Mucosa of descending colon (tissue), 3 donors: ENCODE data around the gene GLMN. TPM values are rescaled to one million over a fixed set of nuclear protein-coding genes. Genes with fewer than 3 reads are reported as not detected.
A peak's percentile ranks its signal among the peaks of the same experiment; 100 is the strongest.
"Not testable (repeated sequence)": the region's sequence is repeated elsewhere in the genome, so short reads cannot be mapped to it uniquely, and the experiment has no call there.

Experiments used
- ATAC-seq: fragments of 200-7000 bp; cut with Tn5 transposase; one replicate; pipeline ENCODE4 v1.9.1; 2020; ENCODE audit warnings: mild to moderate bottlenecking, moderate library complexity
- DNase-seq, 3 donors: peaks; one replicate each; pipeline ENCODE4 v3.0.0-alpha.2; 2020
- H3K36me3 ChIP-seq: fragments of 200-600 bp; one replicate; pipeline ENCODE4 v1.8.0; 2021; ENCODE audit warnings: low read depth, mild to moderate bottlenecking
- H3K4me1 ChIP-seq: fragments of 200-600 bp; one replicate; pipeline ENCODE4 v1.8.0; 2021; ENCODE audit warnings: low read depth, mild to moderate bottlenecking
- H3K4me3 ChIP-seq: fragments of 200-600 bp; one replicate; pipeline ENCODE4 v1.8.0; 2021; ENCODE audit warnings: mild to moderate bottlenecking
- H3K9me3 ChIP-seq: fragments of 200-600 bp; one replicate; pipeline ENCODE4 v1.8.0; 2021; ENCODE audit warnings: mild to moderate bottlenecking
- CTCF ChIP-seq: fragments of 200-600 bp; IDR thresholded peaks from one replicate; pipeline ENCODE4 v1.8.0; 2022; ENCODE audit warnings: antibody characterized with exemption, mild to moderate bottlenecking
- intact Hi-C, 2 donors: fragments of 100-400 bp; cut with DNase I in 1 of 2; cut with micrococcal nuclease in 1 of 2; formaldehyde crosslinking; loops; one replicate each; pipeline versions ENCODE4 v1.11.0 to v1.11.1; 2022; cut with DNase I, micrococcal nuclease
- total RNA-seq, 3 donors: library from RNA; stranded (reverse); fragmentation: NEBNext Ultra II Directional in 2 of 3; extraction: Animal tissue kit (Norgen Biotek cat#: 25700) in 2 of 3; gene quantifications; one replicate each; pipeline versions ENCODE4 v1.2.1 to v1.2.4, GENCODE V29; 2021 to 2023
- donor health status: DM: no; HTN: no; CAD: no; lungs with moderate emphysema.
- donor health status: DM: no; HTN: no; CAD: no.
- donor health status: DM: no; HTN: yes; CAD: no.

Gene GLMN
- total RNA-seq, 3 donors from 2014 or later: 5.9 to 7.1 (median 6.8) TPM

DNA sequence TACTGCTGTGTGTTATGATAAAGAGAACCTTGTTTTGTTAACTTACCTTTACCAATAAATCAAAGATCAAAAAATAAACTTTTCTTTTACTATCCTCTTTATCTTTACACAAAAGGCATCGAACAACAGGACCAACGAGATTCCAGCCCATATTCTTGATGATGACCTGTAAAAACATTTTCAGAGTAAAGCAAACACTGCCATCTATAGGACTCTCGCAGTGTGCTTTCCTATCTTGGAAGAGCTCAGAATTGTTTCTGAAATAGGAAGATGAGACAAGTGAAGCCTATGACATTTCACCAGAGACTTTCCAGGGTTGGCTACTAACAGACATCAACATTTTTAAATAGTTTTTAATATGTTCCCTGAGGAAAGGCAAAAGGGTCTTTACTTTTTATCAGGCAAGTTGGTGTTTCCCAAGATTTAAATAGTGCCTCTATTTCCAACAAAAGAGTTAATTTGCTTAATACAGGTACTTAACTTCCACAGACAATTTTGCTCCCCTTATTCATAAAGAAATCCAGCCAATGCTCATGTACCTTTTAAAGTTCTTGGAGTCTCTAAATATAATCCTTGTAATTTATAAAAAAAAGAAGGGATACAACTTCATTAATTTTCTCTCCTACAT, 7.3 kb downstream of the GLMN start:
- no peaks in the 10 kb centered on the region for H3K9me3 ChIP-seq
- no peaks in the 10 kb centered on the region for H3K36me3 ChIP-seq
- no peak overlapping the region for H3K4me3 ChIP-seq
- intact Hi-C loops: no loop called here
- TF ChIP-seq CTCF: peak; percentile 27
- DNase-seq (peak in 1 of 3 donors; percentile 57), ATAC-seq (peak; percentile 66)
- no peaks in the 10 kb centered on the region for H3K4me1 ChIP-seq

- H3K4me1 ChIP-seq, H3K4me3 ChIP-seq, H3K36me3 ChIP-seq, DNase-seq, ATAC-seq, H3K9me3 ChIP-seq, intact Hi-C loops: not testable (repeated sequence)
Observed at GRCh38 chr1:92281411-92281810, 17.4 kb downstream of the GLMN start.

- H3K4me1 ChIP-seq, ATAC-seq, H3K9me3 ChIP-seq, intact Hi-C loops, DNase-seq, H3K4me3 ChIP-seq, H3K36me3 ChIP-seq: not testable (repeated sequence)
Observed at GRCh38 chr1:92279781-92280180, 19.0 kb downstream of the GLMN start.

- H3K36me3 ChIP-seq: no peaks in the 10 kb centered on the region
- no peak for TF ChIP-seq CTCF
- intact Hi-C loops: no loop called here
- DNase-seq: no peak
- H3K4me1 ChIP-seq: no peaks in the 10 kb centered on the region
- no peak overlapping the region for H3K4me3 ChIP-seq
- ATAC-seq: no peak
- no peaks in the 10 kb centered on the region for H3K9me3 ChIP-seq
Observed at GRCh38 chr1:92277105-92277723, 21.6 kb downstream of the GLMN start.

DNA sequence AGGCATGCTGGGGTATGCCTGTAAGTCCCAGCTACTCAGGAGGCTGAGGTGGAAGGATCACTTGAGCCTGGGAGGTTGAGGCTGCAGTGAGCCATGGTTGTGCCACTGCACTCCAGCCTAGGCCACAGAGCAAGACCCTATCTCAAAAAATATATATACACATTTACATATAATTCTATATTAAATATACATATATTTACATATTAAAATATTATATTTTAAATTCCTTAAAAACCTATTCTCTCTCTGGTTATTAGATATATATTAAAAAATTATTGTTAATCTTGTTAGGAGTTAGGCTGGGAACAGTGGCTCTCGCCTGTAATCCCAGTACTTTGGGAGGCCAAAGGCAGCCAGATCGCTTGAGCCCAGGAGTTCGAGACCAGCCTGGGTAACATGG, 22.7 kb downstream of the GLMN start:
- H3K9me3 ChIP-seq: no peaks in the 10 kb centered on the region
- intact Hi-C loops: no loop called here
- no peak for ATAC-seq
- H3K4me3 ChIP-seq: no peak overlapping the region
- H3K36me3 ChIP-seq: no peaks in the 10 kb centered on the region
- no peak for TF ChIP-seq CTCF
- H3K4me1 ChIP-seq: no peaks in the 10 kb centered on the region
- DNase-seq: no peak

DNA sequence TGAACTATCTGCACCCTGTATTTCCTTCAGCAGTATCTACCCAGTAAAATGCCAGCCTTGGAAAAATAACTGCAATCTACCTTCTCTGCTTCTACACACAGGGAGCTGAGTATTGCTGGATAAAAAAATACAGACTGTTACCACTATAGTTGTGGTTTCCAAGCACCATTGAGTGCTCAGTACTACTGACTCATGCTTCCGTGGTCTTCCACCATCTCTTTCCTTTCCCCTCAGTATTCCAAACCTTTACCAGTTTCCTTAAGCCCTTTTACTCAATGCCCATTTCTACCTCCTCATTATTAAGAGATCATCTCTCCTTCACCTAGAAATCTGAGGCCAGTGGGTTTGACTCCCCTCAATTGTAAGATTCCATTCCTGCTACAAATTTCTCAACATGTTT, 23.8 kb downstream of the GLMN start:
- no peak for DNase-seq
- TF ChIP-seq CTCF: no peak
- intact Hi-C loops: no loop called here
- Histone ChIP-seq H3K4me3 (no peak overlapping the region), H3K4me1 (no peaks in the 10 kb centered on the region), H3K36me3 (no peaks in the 10 kb centered on the region), H3K9me3 (no peaks in the 10 kb centered on the region)
- no peak for ATAC-seq
